K562 (cell line): ENCODE results near the gene ARHGDIA. TPM values are rescaled to one million over a fixed set of nuclear protein-coding genes. Genes with fewer than 3 reads are reported as not detected.

Experiments used
- ATAC-seq: fragments of 200-7000 bp; cut with Tn5 transposase; 3 replicates; pipeline ENCODE4 v1.9.1; 2020; ENCODE audit warnings: moderate library complexity
- BruUV-seq: library from RNA; stranded (reverse); fragments of 400-500 nt; replicated peaks from 2 replicates; lab custom pipeline; 2021; lab: Mats Ljungman, UMichigan
- CTCF ChIA-PET: fragments of 300-600 bp; formaldehyde crosslinking; extraction: SDS; loops from one replicate; lab custom pipeline; 2021; ENCODE audit warnings: low intra/inter-chr PET ratio; lab: Yijun Ruan, JAX
- POLR2A ChIA-PET: fragments of 300-600, 350-650 bp; sonication (Branson Sonifier 250); formaldehyde crosslinking; extraction: SDS; loops from one replicate; lab custom pipeline; 2021; ENCODE audit warnings: antibody characterized with exemption, inconsistent platforms; lab: Yijun Ruan, JAX
- DNase-seq, 4 experiments: peaks; one replicate each; pipeline versions ENCODE4 v3.0.0 to v3.0.0-alpha.2; 2011 to 2018; ENCODE audit warnings: low spot score in 3 of 4, mixed read lengths in 3 of 4; ENCODE audit errors: extremely low read depth in 1 of 4
- FAIRE-seq: peaks from 2 replicates; lab custom pipeline; 2011; peaks lifted over from hg19 to GRCh38; lab: Jason Lieb, UNC
- H2AFZ ChIP-seq: 2 replicates; pipeline ENCODE4 v1.6.0; 2011; ENCODE audit warnings: low read depth, low read length, control low read depth, inconsistent platforms
- H3K27ac ChIP-seq: fragments of 200-600 bp; 3 replicates; pipeline ENCODE4 v1.8.0; 2011; ENCODE audit warnings: low read depth, mild to moderate bottlenecking, control low read depth, inconsistent platforms, low read length, moderate library complexity, mixed read lengths; ENCODE audit errors: extremely low read depth
- H3K27me3 ChIP-seq, 2 experiments: fragments of 300-600 bp in 1 of 2; 2 replicates in 1 of 2; 3 replicates in 1 of 2; pipeline versions ENCODE4 v1.6.0 to v1.8.0; 2011; ENCODE audit warnings: inconsistent platforms in 2 of 2, low read length in 2 of 2, mild to moderate bottlenecking in 1 of 2, mixed read lengths in 1 of 2, moderate library complexity in 1 of 2; ENCODE audit not compliant: control insufficient read depth in 2 of 2, insufficient read depth in 2 of 2
- H3K36me3 ChIP-seq: fragments of 300-600 bp; 3 replicates; pipeline ENCODE4 v1.8.0; 2011; ENCODE audit warnings: mild to moderate bottlenecking, low read length, inconsistent platforms; ENCODE audit not compliant: control insufficient read depth, insufficient read depth
- H3K4me1 ChIP-seq, 2 experiments: fragments of 200-600 bp in 1 of 2; replicated peaks in 1 of 2; 2 replicates in 1 of 2; 3 replicates in 1 of 2; pipeline versions ENCODE4 v1.5.1 to v1.8.0; 2011; ENCODE audit warnings: inconsistent platforms in 2 of 2, low read length in 2 of 2, mild to moderate bottlenecking in 1 of 2, mixed read lengths in 1 of 2, moderate library complexity in 1 of 2; ENCODE audit not compliant: control insufficient read depth in 2 of 2, insufficient read depth in 2 of 2
- H3K4me2 ChIP-seq: 2 replicates; pipeline ENCODE4 v1.6.1; 2011; ENCODE audit warnings: low read length, control low read depth, inconsistent platforms, mixed read lengths; ENCODE audit not compliant: insufficient read depth
- H3K4me3 ChIP-seq: fragments of 200-600 bp; sonication (generic), shearing (Covaris generic); 2 replicates; pipeline ENCODE4 v1.5.1; 2016; ENCODE audit warnings: control low read depth, inconsistent platforms
- H3K79me2 ChIP-seq: fragments of 200-600 bp; 3 replicates; pipeline ENCODE4 v1.8.0; 2011; ENCODE audit warnings: low read length, inconsistent platforms; ENCODE audit not compliant: control insufficient read depth, insufficient read depth
- H3K9ac ChIP-seq, 2 experiments: 2 replicates each; pipeline versions ENCODE4 v1.6.0 to v1.6.1; 2011; ENCODE audit warnings: low read depth in 2 of 2, low read length in 2 of 2, control low read depth in 1 of 2, inconsistent platforms in 1 of 2, mild to moderate bottlenecking in 1 of 2, mixed read lengths in 1 of 2; ENCODE audit not compliant: insufficient read depth in 1 of 2
- H3K9me1 ChIP-seq: one replicate; pipeline ENCODE4 v1.6.0; 2011; ENCODE audit warnings: inconsistent platforms, mild to moderate bottlenecking, low read length, moderate library complexity; ENCODE audit not compliant: control insufficient read depth, insufficient read depth
- H3K9me3 ChIP-seq: replicated peaks from 2 replicates; pipeline ENCODE4 v1.5.1; 2011; ENCODE audit warnings: low read depth, low read length, inconsistent platforms; ENCODE audit not compliant: control insufficient read depth, insufficient read depth
- H4K20me1 ChIP-seq: replicated peaks from 2 replicates; pipeline ENCODE4 v1.6.1; 2011; ENCODE audit warnings: low read length, inconsistent platforms, mixed read lengths; ENCODE audit not compliant: control insufficient read depth, insufficient read depth
- BRD4 ChIP-seq: fragments of 200-600 bp; sonication (generic); IDR thresholded peaks from 2 replicates; pipeline ENCODE4 v1.6.1; 2017; ENCODE audit warnings: inconsistent platforms
- EHMT2 ChIP-seq: fragments of 450-650 bp; IDR thresholded peaks from 2 replicates; pipeline ENCODE4 v1.6.1; 2018; ENCODE audit warnings: antibody characterized with exemption
- MYBL2 ChIP-seq, 2 experiments: fragments of 450-650 bp in 1 of 2; sonication (generic) in 1 of 2; formaldehyde crosslinking in 1 of 2; IDR thresholded peaks; 2 replicates each; pipeline versions ENCODE4 v1.6.1 to v1.8.1; 2017 to 2022; ENCODE audit warnings: borderline replicate concordance in 1 of 2, inconsistent platforms in 1 of 2, low read depth in 1 of 2, mild to moderate bottlenecking in 1 of 2, missing genetic modification reagents in 1 of 2, moderate library complexity in 1 of 2
- NFYB ChIP-seq: IDR thresholded peaks from 2 replicates; pipeline ENCODE4 v1.6.1; 2011; ENCODE audit warnings: mild to moderate bottlenecking, moderate library complexity; ENCODE audit not compliant: insufficient read length; ENCODE audit errors: extremely low read depth
- POLR2G ChIP-seq: fragments of 200-400 bp; formaldehyde crosslinking; IDR thresholded peaks from 2 replicates; pipeline ENCODE4 v1.6.1; 2017; ENCODE audit warnings: low read depth, mild to moderate bottlenecking, antibody characterized with exemption, low read length, moderate library complexity
- RBFOX2 ChIP-seq: fragments of 200-400 bp; formaldehyde crosslinking; IDR thresholded peaks from 2 replicates; pipeline ENCODE4 v1.6.1; 2017; ENCODE audit warnings: low read depth, mild to moderate bottlenecking, low read length, moderate library complexity
- SMARCE1 ChIP-seq: fragments of 450-650 bp; IDR thresholded peaks from 2 replicates; pipeline ENCODE4 v1.7.1; 2016; ENCODE audit warnings: mild to moderate bottlenecking
- ZNF668 ChIP-seq: fragments of 250-450 bp; sonication (Bioruptor Pico); IDR thresholded peaks from 2 replicates; pipeline ENCODE4 v1.8.0; 2022; ENCODE audit warnings: mild to moderate bottlenecking, inconsistent platforms
- WGBS: fragments of 100-300 bp; shearing (Covaris generic); methylation state at CpG from one replicate; pipeline ENCODE4 v1.1.6; 2016; ENCODE audit warnings: low coverage, mixed read lengths; ENCODE audit not compliant: insufficient coverage; ENCODE audit errors: missing lambda C conversion rate; 5-methylcytosine and 5-hydroxymethylcytosine counted together
- in situ Hi-C: fragments of 300-500 bp; cut with MboI; formaldehyde crosslinking; loops from 4 replicates; pipeline ENCODE4 v1.15.0; 2018; ENCODE audit warnings: inconsistent platforms, mixed read lengths
- intact Hi-C: fragments of 100-400 bp; cut with micrococcal nuclease; formaldehyde crosslinking; loops from 2 replicates; pipeline ENCODE4 v1.14.2; 2022
- polyA plus RNA-seq, 8 experiments: library from polyadenylated mRNA; depleted of rRNA in 4 of 8; stranded (reverse) in 5 of 8; unstranded in 3 of 8; fragments of >200 nt; fragmentation: Nextera tagmentation in 2 of 8; fragmentation: Illumina TruSeq in 1 of 8; extraction: Ambion mirVana in 2 of 8; extraction: Trizol in 1 of 8; gene quantifications; 2 replicates each; pipeline versions ENCODE4 v1.2.1 to v1.2.3, GENCODE V29; 2011 to 2014; ENCODE audit warnings: inconsistent platforms in 1 of 8, missing spikeins in 1 of 8
- total RNA-seq, 7 experiments: library from RNA; depleted of rRNA in 6 of 7; stranded (reverse); fragments of >200 nt in 6 of 7; fragmentation: Illumina TruSeq in 2 of 7; extraction: Trizol in 2 of 7; gene quantifications; 2 replicates each; pipeline versions ENCODE4 v1.2.1 to v1.2.3, GENCODE V29; 2011 to 2021; ENCODE audit warnings: low replicate concordance in 1 of 7
- TF ChIP-seq, protein P1 (sequence below): sonication (generic); formaldehyde crosslinking; IDR thresholded peaks from 2 replicates; pipeline ENCODE4 v1.9.0; 2022; ENCODE audit warnings: mild to moderate bottlenecking, missing genetic modification reagents

Gene ARHGDIA
- total and polyA plus RNA-seq, 9 of the 15 experiments (the other 6 are each of a cell fraction or from before 2014, with no cell fraction given), result 9.6 to 340 (median 97.6) TPM

DNA sequence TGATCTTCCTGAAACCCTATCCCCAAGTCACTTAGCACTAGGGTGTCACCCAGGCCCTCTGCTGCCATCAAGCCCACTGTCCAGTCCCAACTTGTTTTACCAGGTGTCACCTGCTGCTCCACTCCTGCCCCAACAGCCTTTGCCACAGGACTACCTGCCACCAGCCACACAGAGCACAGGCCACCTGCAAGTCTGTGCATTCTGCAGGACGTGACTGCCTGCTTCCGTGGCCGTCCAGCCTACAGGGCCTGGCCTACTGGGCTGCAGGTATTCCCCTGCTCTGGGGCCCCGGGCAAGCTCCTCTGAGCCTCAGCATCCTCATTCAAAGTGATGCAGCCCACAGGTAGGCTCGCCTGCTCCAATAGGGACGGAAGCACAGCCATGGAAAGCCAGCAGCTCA is 41.3 kb downstream of the ARHGDIA start:
- 93% methylated on average over 6 of the region's 6 CpGs for WGBS
- CTCF ChIA-PET, result no interaction called here
- FAIRE-seq, result no peak
- POLR2A ChIA-PET, result interaction anchor here (0.6 kb wide), 1 partner anchor 425 kb away, joined by 4 read pairs; no protein-coding TSS in a partner anchor
- no peak overlapping the region for H3K27ac ChIP-seq
- no peak for TF ChIP-seq EHMT2
- TF ChIP-seq ZNF668 (CRISPR knock-in tag), result no peak
- TF ChIP-seq NFYB, result no peak
- no peak for TF ChIP-seq BRD4
- no TSS peak for BruUV-seq
- peaks cover 25 to 69% of the 10 kb centered on the region in 2 experiments for H3K4me1 ChIP-seq
- no peaks in the 10 kb centered on the region for H3K36me3 ChIP-seq
- H3K9me1 ChIP-seq, result no peaks in the 10 kb centered on the region
- H2AFZ ChIP-seq, result no peak overlapping the region
- H3K27me3 ChIP-seq, result no peaks in the 10 kb centered on the region
- H4K20me1 ChIP-seq, result no peaks in the 10 kb centered on the region
- no peak for DNase-seq
- H3K4me2 ChIP-seq, result no peak overlapping the region
- H3K9me3 ChIP-seq, result no peaks in the 10 kb centered on the region
- H3K4me3 ChIP-seq, result no peak overlapping the region
- H3K9ac ChIP-seq, result peak overlapping the region in 1 of 2 experiments; percentile 18; a peak in 1 of 4 replicates
- in situ Hi-C loops (no loop called here), intact Hi-C loops (no loop called here)
- H3K79me2 ChIP-seq, result peaks cover 28% of the 10 kb centered on the region; the same call in 2 of the 3 replicates
- ATAC-seq, result no peak

DNA sequence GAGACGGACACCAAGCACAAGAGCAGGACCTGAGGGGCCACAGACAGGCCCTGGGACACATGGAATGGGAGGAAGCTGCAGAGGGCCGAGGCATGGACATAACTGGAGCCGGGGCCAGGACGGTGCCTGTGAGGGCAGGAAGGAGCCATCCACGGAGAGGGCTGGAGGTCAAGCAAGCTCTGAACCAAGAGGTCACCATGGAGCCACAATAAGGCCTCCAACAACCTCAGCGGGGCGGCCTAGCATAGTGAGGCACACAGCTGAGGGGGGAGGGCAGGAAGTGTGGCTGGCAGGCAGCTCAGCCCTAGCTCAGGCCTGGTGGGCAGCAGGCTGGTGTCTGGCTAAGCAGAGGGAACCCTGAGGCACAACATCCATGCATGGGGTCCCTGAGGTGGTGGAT is 42.5 kb downstream of the ARHGDIA start:
- no peak for FAIRE-seq
- Histone ChIP-seq H3K4me3 (no peak overlapping the region), H3K4me2 (no peak overlapping the region), H2AFZ (no peak overlapping the region), H3K9me3 (no peaks in the 10 kb centered on the region), H3K79me2 (peaks cover 17% of the 10 kb centered on the region; the same call in 2 of the 3 replicates), H3K27ac (no peak overlapping the region), H3K9me1 (no peaks in the 10 kb centered on the region), H3K9ac (peak overlapping the region in 1 of 2 experiments; percentile 86; a peak in 2 of 4 replicates), H3K36me3 (no peaks in the 10 kb centered on the region), H4K20me1 (no peaks in the 10 kb centered on the region), H3K4me1 (peaks cover 14 to 69% of the 10 kb centered on the region in 2 experiments), H3K27me3 (no peaks in the 10 kb centered on the region)
- WGBS, result 62% methylated on average over 6 of the region's 7 CpGs
- peak; percentile 30; the same call in 1 of the 2 replicates for TF ChIP-seq RBFOX2
- TF ChIP-seq SMARCE1, result no peak
- TF ChIP-seq MYBL2 (IDR thresholded peaks at IDR 0.05; ENCODE audit: low read depth), result no peak
- no peak for TF ChIP-seq MYBL2 (CRISPR knock-in tag; IDR thresholded peaks at IDR 0.05; ENCODE audit: borderline replicate concordance)
- TF ChIP-seq, protein P1, sequence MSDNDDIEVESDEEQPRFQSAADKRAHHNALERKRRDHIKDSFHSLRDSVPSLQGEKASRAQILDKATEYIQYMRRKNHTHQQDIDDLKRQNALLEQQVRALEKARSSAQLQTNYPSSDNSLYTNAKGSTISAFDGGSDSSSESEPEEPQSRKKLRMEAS (CRISPR knock-in tag), result 0 out of 2 replicates have a peak, but pooled peaks have one; percentile 16
- TF ChIP-seq POLR2G, result 0 out of 2 replicates have a peak, but pooled peaks have one; percentile 27
- ChIA-PET CTCF (no interaction called here), POLR2A (interaction anchor here (0.6 to 1.4 kb wide), 4 partner anchors 11 to 161 kb away, joined by 3 to 5 read pairs (median 3); no protein-coding TSS in a partner anchor)
- no peak for ATAC-seq
- no TSS peak for BruUV-seq
- intact Hi-C loops (no loop called here), in situ Hi-C loops (no loop called here)
- DNase-seq, result no peak
